HEK293 (cell line): ENCODE measurements around the gene MAT2A.

ENCODE experiments used
- CTCF ChIA-PET: fragments of 350-600 bp; formaldehyde crosslinking; extraction: SDS; loops from one replicate; lab custom pipeline; 2021; ENCODE audit warnings: antibody characterized with exemption; lab: Yijun Ruan, JAX
- POLR2A ChIA-PET: fragments of 300-600 bp; formaldehyde crosslinking; extraction: SDS; loops from one replicate; lab custom pipeline; 2020; ENCODE audit warnings: antibody characterized with exemption, inconsistent platforms; lab: Yijun Ruan, JAX
- H3K27ac ChIP-seq: fragments of 200-500 bp; sonication (Bioruptor generic); 2 replicates; pipeline ENCODE4 v1.5.1; 2014; ENCODE audit warnings: low read depth, low read length, control low read depth, inconsistent platforms; ENCODE audit errors: extremely low read depth
- H3K36me3 ChIP-seq, 2 experiments: fragments of 200-500 bp in 1 of 2; sonication (Bioruptor generic) in 1 of 2; 1 replicate in 1 of 2; 2 replicates in 1 of 2; pipeline ENCODE4 v1.5.1; 2014 to 2017; ENCODE audit warnings: inconsistent platforms in 2 of 2, low read length in 2 of 2; ENCODE audit not compliant: control insufficient read depth in 2 of 2, insufficient read depth in 1 of 2
- H3K4me1 ChIP-seq: fragments of 200-500 bp; sonication (Bioruptor generic); 2 replicates; pipeline ENCODE4 v1.5.1; 2014; ENCODE audit warnings: mild to moderate bottlenecking, low read length, inconsistent platforms; ENCODE audit not compliant: control insufficient read depth, insufficient read depth
- H3K4me3 ChIP-seq: 2 replicates; pipeline ENCODE4 v1.5.1; 2011; ENCODE audit warnings: low read depth, mild to moderate bottlenecking, control low read depth, low read length, moderate library complexity
- H3K9me3 ChIP-seq: fragments of 200-500 bp; sonication (Bioruptor generic); 2 replicates; pipeline ENCODE4 v1.5.1; 2014; ENCODE audit warnings: low read depth, low read length, inconsistent platforms; ENCODE audit not compliant: control insufficient read depth, insufficient read depth
- GLIS2 ChIP-seq: fragments of 450-650 bp; formaldehyde crosslinking; IDR thresholded peaks from 2 replicates; pipeline ENCODE4 v1.5.1; 2016; ENCODE audit warnings: missing biosample characterization, missing genetic modification characterization
- KLF10 ChIP-seq: fragments of 450-650 bp; IDR thresholded peaks from 2 replicates; pipeline ENCODE4 v1.5.1; 2018; ENCODE audit warnings: missing biosample characterization, mild to moderate bottlenecking, missing genetic modification characterization
- MYNN ChIP-seq: fragments of 450-650 bp; formaldehyde crosslinking; IDR thresholded peaks from 2 replicates; pipeline ENCODE4 v1.5.1; 2016; ENCODE audit warnings: missing biosample characterization, missing genetic modification characterization, borderline replicate concordance
- OSR2 ChIP-seq: fragments of 450-650 bp; formaldehyde crosslinking; IDR thresholded peaks from 2 replicates; pipeline ENCODE4 v1.5.1; 2016; ENCODE audit warnings: missing biosample characterization, missing genetic modification characterization
- SCRT1 ChIP-seq: fragments of 450-650 bp; formaldehyde crosslinking; IDR thresholded peaks from 2 replicates; pipeline ENCODE4 v1.5.1; 2016; ENCODE audit warnings: missing biosample characterization, missing genetic modification characterization, borderline replicate concordance
- YY1 ChIP-seq: fragments of 450-650 bp; formaldehyde crosslinking; IDR thresholded peaks from 2 replicates; pipeline ENCODE4 v1.5.1; 2018; ENCODE audit warnings: missing biosample characterization, missing genetic modification characterization
- YY2 ChIP-seq: fragments of 450-650 bp; formaldehyde crosslinking; IDR thresholded peaks from 2 replicates; pipeline ENCODE4 v1.5.1; 2016; ENCODE audit warnings: missing biosample characterization, missing genetic modification characterization
- ZNF16 ChIP-seq: fragments of 450-650 bp; formaldehyde crosslinking; IDR thresholded peaks from 2 replicates; pipeline ENCODE4 v1.5.1; 2016; ENCODE audit warnings: low read depth, missing biosample characterization, missing genetic modification characterization
- ZNF266 ChIP-seq: fragments of 450-650 bp; formaldehyde crosslinking; IDR thresholded peaks from 2 replicates; pipeline ENCODE4 v1.5.1; 2016; ENCODE audit warnings: missing biosample characterization, missing genetic modification characterization, low read depth
- ZNF311 ChIP-seq: fragments of 450-650 bp; formaldehyde crosslinking; IDR thresholded peaks from 2 replicates; pipeline ENCODE4 v1.5.1; 2017; ENCODE audit warnings: missing biosample characterization, missing genetic modification characterization, borderline replicate concordance
- ZNF521 ChIP-seq: fragments of 450-650 bp; formaldehyde crosslinking; IDR thresholded peaks from 2 replicates; pipeline ENCODE4 v1.5.1; 2017; ENCODE audit warnings: missing biosample characterization, mild to moderate bottlenecking, missing genetic modification characterization
- ZNF76 ChIP-seq: fragments of 450-650 bp; formaldehyde crosslinking; IDR thresholded peaks from 2 replicates; pipeline ENCODE4; 2016; ENCODE audit warnings: low read depth, missing biosample characterization, missing genetic modification characterization, borderline replicate concordance
- ZNF830 ChIP-seq: fragments of 450-650 bp; IDR thresholded peaks from 2 replicates; pipeline ENCODE4 v1.5.0; 2018; ENCODE audit warnings: missing biosample characterization, missing genetic modification characterization, low read depth, mild to moderate bottlenecking, moderate library complexity
- ZSCAN23 ChIP-seq: fragments of 450-650 bp; formaldehyde crosslinking; IDR thresholded peaks from 2 replicates; pipeline ENCODE4 v1.5.1; 2016; ENCODE audit warnings: missing biosample characterization, missing genetic modification characterization
- TF ChIP-seq, protein P1 (sequence below): fragments of 450-650 bp; formaldehyde crosslinking; IDR thresholded peaks from 2 replicates; pipeline ENCODE4 v1.5.1; 2016; ENCODE audit warnings: missing biosample characterization, missing genetic modification characterization
- TF ChIP-seq, protein P2 (sequence below): fragments of 450-650 bp; formaldehyde crosslinking; IDR thresholded peaks from 2 replicates; pipeline ENCODE4 v1.5.1; 2016; ENCODE audit warnings: missing biosample characterization, missing genetic modification characterization, borderline replicate concordance
- TF ChIP-seq, protein P3 (sequence below): fragments of 450-650 bp; formaldehyde crosslinking; IDR thresholded peaks from 2 replicates; pipeline ENCODE4 v1.5.1; 2016; ENCODE audit warnings: missing biosample characterization, missing genetic modification characterization

Gene MAT2A

DNA sequence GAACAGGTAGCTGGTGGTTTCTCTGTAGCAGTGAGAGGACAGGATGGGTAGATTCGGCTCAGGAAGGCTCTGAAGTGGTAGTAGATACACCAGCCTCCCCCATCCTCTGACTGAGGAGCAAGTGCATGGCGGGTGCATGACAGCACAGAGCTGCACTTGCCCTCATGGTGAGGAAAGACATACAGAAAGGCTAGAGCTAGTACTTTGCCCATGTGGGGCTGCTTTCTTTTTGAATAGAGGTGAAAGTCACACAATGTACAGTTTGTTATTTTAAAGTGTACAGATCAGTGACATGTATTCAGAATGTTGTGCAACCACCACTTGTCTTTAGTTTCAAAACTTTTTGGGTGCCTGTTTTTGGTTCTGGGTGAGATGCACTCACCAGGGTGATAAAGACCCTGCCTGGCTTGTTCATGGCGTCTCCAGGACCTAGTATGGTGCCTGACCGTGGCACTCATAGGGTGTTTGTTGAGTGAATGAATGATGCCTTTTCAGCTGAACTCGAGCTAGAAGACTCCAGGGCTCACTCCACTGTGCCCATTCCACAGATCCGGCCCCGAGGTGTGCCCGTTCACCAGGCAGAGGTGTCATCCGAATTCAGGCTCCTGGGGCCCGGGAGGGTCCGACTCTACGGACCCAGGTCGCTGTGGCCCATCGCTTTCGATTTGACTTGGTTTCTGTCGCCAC, 44.8 kb downstream of the MAT2A start:
- no peaks in the 10 kb centered on the region for H3K9me3 ChIP-seq
- TF ChIP-seq ZNF521 (tag by site-specific recombination), result no peak
- TF ChIP-seq, protein P1, sequence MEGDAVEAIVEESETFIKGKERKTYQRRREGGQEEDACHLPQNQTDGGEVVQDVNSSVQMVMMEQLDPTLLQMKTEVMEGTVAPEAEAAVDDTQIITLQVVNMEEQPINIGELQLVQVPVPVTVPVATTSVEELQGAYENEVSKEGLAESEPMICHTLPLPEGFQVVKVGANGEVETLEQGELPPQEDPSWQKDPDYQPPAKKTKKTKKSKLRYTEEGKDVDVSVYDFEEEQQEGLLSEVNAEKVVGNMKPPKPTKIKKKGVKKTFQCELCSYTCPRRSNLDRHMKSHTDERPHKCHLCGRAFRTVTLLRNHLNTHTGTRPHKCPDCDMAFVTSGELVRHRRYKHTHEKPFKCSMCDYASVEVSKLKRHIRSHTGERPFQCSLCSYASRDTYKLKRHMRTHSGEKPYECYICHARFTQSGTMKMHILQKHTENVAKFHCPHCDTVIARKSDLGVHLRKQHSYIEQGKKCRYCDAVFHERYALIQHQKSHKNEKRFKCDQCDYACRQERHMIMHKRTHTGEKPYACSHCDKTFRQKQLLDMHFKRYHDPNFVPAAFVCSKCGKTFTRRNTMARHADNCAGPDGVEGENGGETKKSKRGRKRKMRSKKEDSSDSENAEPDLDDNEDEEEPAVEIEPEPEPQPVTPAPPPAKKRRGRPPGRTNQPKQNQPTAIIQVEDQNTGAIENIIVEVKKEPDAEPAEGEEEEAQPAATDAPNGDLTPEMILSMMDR (tag by site-specific recombination), result no peak
- no peak for TF ChIP-seq MYNN
- no peak for TF ChIP-seq ZNF76 (tag by site-specific recombination)
- TF ChIP-seq YY1 (tag by site-specific recombination), result no peak
- TF ChIP-seq OSR2 (tag by site-specific recombination), result no peak
- TF ChIP-seq ZNF16, result no peak
- TF ChIP-seq KLF10 (tag by site-specific recombination), result no peak
- TF ChIP-seq ZNF266 (tag by site-specific recombination), result no peak
- no peak for TF ChIP-seq ZNF311
- no peak for TF ChIP-seq ZSCAN23 (tag by site-specific recombination)
- TF ChIP-seq, protein P2, sequence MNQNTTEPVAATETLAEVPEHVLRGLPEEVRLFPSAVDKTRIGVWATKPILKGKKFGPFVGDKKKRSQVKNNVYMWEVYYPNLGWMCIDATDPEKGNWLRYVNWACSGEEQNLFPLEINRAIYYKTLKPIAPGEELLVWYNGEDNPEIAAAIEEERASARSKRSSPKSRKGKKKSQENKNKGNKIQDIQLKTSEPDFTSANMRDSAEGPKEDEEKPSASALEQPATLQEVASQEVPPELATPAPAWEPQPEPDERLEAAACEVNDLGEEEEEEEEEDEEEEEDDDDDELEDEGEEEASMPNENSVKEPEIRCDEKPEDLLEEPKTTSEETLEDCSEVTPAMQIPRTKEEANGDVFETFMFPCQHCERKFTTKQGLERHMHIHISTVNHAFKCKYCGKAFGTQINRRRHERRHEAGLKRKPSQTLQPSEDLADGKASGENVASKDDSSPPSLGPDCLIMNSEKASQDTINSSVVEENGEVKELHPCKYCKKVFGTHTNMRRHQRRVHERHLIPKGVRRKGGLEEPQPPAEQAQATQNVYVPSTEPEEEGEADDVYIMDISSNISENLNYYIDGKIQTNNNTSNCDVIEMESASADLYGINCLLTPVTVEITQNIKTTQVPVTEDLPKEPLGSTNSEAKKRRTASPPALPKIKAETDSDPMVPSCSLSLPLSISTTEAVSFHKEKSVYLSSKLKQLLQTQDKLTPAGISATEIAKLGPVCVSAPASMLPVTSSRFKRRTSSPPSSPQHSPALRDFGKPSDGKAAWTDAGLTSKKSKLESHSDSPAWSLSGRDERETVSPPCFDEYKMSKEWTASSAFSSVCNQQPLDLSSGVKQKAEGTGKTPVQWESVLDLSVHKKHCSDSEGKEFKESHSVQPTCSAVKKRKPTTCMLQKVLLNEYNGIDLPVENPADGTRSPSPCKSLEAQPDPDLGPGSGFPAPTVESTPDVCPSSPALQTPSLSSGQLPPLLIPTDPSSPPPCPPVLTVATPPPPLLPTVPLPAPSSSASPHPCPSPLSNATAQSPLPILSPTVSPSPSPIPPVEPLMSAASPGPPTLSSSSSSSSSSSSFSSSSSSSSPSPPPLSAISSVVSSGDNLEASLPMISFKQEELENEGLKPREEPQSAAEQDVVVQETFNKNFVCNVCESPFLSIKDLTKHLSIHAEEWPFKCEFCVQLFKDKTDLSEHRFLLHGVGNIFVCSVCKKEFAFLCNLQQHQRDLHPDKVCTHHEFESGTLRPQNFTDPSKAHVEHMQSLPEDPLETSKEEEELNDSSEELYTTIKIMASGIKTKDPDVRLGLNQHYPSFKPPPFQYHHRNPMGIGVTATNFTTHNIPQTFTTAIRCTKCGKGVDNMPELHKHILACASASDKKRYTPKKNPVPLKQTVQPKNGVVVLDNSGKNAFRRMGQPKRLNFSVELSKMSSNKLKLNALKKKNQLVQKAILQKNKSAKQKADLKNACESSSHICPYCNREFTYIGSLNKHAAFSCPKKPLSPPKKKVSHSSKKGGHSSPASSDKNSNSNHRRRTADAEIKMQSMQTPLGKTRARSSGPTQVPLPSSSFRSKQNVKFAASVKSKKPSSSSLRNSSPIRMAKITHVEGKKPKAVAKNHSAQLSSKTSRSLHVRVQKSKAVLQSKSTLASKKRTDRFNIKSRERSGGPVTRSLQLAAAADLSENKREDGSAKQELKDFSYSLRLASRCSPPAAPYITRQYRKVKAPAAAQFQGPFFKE (tag by site-specific recombination), result no peak
- TF ChIP-seq ZNF830 (tag by site-specific recombination), result no peak
- TF ChIP-seq GLIS2 (tag by site-specific recombination), result no peak
- TF ChIP-seq SCRT1, result no peak
- no peak for TF ChIP-seq YY2
- TF ChIP-seq, protein P3, sequence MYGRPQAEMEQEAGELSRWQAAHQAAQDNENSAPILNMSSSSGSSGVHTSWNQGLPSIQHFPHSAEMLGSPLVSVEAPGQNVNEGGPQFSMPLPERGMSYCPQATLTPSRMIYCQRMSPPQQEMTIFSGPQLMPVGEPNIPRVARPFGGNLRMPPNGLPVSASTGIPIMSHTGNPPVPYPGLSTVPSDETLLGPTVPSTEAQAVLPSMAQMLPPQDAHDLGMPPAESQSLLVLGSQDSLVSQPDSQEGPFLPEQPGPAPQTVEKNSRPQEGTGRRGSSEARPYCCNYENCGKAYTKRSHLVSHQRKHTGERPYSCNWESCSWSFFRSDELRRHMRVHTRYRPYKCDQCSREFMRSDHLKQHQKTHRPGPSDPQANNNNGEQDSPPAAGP (tag by site-specific recombination), result no peak
- ChIA-PET CTCF (no interaction called here), POLR2A (interaction anchor here (0.5 to 0.7 kb wide), 3 partner anchors 15 to 176 kb away, joined by 3 to 4 read pairs (median 3); no protein-coding TSS in a partner anchor)
- no peaks in the 10 kb centered on the region for H3K4me1 ChIP-seq
- no peak overlapping the region for H3K4me3 ChIP-seq
- H3K36me3 ChIP-seq, result peaks cover 0 to 20% of the 10 kb centered on the region in 2 experiments; a peak in 2 of 3 replicates
- no peak overlapping the region for H3K27ac ChIP-seq
